Ramos (cell line): Measurements from ENCODE around the gene KCNT1.

Experiments
- in situ Hi-C: fragments of 300-500 bp; cut with MboI; formaldehyde crosslinking; loops from one replicate; pipeline ENCODE4 v1.14.3; 2022; ENCODE audit warnings: low sequenced_read_pairs; ENCODE audit not compliant: unreplicated experiment

KCNT1 gene

DNA sequence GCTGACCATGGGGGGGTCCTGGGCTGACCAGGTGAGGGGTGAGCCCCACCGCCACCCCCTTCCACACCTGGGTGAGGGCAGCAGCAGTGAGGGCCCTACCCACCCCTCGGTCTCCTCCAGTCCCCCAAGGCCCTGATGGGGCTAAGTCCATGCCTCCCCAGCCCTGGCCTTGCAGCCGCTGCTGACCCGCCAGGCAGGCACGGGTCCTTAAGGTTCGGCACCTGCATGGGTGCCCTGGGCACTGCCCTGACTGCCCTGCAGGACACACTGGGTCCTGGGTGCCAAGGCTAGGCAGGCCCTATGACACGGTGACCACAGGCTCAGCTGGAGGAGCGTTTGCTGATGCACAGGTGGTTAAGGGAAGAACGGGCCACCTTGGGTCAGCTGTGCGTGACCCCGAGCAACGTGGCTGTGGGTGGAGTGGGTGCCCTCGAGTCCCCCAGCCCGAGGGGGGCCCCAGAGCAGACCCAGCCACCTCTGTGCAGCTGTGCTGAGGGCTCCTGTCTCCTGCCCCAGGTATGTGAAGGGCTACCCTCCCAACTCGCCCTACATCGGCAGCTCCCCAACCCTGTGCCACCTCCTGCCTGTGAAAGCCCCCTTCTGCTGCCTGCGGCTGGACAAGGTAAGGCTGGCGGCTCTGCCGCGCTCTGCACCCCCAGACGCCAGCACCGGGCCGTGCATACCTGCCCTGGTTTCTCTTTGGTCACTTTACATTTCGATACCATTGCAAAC lies 73.0 kb downstream of the KCNT1 start:
- in situ Hi-C loops: no loop called here

DNA sequence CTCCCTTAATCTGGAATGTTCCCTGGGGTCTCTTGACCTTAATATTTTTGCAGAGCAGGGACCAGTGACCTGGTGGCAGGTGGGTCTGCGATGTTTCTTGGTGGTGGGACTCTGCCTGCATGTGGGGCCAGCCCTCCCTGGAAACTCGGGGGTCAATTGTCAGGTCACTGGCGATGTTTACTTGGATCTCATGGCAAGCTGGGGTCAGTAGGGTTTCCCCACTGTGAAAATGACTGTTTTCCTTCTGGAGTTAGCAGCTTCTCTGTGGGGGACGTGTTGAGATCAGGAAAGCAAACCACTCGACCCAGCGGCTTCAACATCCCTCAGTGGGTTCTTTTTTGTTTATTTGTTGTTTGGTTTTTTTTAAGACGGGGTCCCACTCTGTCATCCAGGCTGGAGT lies 73.9 kb downstream of the KCNT1 start:
- in situ Hi-C loops: no loop called here

DNA sequence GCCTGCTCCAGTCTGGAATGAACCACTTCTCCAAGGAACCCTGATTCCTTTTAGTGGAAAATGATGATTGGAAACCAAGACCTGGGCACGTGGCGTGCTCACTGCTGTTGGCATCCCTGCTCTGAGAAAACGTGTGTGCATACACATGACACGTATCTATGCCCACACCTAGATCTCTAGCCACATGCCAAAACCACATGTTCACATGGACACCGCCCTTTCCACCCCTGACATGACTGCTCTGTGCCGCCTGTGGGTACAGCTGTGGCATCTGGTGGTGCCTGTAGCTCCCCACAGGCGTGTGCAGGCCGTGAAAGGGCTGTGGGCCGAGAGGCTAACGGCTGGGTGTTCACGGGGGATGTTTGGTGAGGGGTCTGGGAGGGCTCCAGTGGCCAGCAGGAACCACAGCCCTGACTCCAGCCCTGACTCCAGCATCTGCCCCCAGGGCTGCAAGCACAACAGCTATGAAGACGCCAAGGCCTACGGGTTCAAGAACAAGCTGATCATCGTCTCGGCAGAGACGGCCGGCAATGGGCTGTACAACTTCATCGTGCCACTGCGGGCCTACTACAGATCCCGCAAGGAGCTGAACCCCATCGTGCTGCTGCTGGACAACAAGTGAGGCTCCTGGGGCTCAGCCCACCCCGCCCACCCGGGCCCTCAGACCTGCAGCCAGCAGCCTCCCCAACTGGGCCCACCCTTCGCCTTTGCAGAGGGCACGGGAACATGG lies 75.1 kb downstream of the KCNT1 start:
- in situ Hi-C loops: no loop called here

DNA sequence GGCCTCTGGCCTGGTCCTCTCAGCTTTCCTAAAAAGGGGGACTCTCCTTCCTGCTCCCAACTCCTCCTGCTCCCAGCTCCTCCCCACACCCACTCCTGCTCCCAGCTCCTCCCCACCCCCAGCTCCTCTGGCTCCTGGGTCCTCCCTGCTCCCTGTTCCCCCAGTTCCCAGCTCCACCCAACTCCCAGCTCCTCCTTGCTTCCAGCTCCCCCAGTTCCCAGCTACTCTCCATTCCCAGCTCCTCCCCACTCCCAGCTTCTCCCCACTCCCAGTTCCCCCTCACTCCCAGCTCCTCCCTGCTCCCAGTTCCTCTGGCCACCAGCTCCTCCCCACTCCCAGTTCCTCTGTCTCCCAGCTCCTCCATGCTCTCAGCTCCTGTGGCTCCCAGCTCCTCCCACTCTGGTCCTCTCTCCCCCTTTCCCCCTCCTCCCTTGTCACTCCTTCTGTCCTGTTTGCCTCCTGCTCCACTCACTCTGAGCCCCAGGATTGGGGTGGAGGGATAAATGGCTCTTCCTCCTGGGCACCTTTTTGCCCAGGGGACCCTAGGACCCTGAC lies 75.7 kb downstream of the KCNT1 start:
- in situ Hi-C loops: no loop called here

DNA sequence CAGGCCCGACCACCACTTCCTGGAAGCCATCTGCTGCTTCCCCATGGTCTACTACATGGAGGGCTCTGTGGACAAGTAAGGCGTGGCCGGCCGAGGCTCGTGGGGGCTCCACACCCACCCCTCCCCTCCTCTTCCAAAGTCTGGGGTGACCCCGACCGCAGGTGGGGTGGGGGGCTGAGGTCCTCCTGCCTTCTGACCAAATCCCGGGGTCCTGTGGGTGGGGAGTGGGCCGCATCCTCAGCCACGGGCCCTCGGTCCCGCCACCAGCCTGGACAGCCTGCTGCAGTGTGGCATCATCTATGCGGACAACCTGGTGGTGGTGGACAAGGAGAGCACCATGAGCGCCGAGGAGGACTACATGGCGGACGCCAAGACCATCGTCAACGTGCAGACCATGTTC lies 76.4 kb downstream of the KCNT1 start:
- in situ Hi-C loops: no loop called here

DNA sequence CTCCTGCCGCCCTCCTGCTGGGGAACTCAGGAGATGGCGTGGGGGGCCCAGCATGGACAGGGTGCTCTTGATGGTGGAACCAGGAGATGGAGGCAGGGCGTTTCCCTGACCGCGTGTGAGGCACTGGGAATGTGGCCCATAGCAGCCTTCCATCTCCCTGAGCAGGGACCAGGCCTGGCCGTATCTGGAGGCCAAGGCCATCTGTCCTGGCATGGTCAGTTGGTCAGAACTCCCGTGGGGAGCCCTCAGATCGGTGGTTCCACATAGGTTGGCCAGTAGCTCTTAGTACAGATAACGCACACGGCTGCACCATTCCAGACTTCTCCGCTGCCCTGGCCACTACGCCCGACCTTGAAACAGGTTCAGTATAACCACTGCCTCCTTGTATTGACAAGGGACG lies 77.6 kb downstream of the KCNT1 start:
- in situ Hi-C loops: no loop called here

DNA sequence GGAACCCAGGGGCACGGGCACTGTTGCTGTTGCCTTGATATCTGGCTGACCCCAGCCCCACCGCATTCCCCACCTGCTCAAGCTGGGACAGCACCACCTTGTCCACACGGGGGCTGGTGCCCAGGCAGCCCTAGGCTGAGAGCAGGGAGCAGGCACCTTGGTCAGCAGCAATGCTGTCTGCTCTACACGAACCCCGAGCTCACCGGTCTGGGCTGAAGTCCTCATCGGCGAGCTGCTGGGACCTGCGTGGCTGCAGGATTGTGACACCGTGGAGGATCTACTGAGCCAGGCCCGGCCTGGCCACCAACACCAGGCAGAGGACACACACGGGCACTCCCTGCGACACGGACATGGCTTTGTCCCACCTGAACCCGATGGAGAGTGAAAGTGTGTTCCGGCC lies 78.1 kb downstream of the KCNT1 start:
- in situ Hi-C loops: no loop called here

DNA sequence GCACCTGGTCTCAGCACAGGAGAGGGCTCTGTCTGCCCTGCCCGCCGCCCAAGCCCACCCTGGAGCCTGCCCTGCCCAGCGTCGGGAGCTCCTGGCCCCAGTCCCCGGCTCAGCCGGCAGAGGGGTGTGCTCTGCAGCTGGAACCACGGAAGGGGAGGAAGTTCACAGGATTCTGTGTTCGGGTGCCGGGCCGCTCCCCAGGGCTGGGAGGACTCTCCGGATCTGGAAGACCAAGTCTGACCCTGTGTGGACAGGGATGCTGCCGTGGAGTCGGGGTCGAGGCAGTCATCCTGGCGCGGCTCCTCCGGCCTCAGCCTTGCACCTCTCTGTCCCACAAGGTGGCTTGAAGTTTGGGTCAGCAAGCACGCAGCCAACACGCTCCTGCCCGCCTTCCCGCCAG lies 78.6 kb downstream of the KCNT1 start:
- in situ Hi-C loops: no loop called here

DNA sequence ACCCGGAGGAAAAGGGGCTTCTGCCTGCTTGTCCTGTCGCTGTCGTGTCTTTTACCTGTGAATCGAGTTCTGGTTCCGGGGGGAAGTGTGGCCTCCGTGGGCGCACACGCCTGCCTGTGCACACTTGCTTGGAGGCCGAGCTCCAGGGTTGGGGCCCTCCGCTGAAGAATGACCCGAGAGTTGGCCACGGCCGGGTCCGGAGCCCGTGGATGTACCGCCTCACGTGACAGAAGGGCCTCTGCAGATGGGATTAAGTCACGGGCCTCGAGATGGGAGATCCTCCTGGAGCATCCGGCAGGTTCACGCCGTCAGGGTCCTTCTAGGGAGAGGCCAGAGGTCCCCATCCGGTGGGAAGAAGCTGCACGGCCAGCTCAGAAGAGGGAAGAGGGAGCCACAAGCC lies 81.0 kb downstream of the KCNT1 start:
- in situ Hi-C loops: no loop called here

DNA sequence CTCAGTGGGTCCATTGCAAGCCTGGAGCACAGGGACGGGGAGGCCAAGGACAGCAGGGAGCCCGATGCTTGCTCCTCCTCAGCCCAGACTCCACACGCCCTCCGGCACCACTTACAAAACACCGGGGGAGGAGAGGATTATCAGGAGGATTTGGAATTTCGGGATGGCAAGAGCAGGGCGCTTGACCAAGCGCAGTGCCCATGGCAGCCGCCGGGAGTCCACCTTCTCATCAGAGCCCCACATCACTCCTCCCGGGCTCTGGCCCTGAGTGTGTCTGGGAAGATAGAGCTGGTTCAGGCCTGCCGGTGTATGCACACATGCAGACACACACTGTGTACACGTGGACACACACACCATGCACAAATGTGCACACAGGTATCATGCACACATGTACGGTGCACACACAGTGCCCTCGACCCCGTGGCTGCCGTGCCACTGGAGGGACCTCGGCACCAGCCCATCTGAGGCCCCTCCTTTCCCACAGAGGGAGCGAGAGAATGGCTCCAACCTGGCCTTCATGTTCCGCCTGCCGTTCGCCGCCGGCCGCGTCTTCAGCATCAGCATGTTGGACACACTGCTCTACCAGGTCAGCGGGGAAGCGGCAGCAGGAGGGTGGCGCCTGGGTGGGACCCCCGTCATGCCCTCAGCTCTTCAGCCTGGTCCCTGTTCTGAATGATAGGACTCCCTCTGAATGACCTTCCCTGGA lies 81.7 kb downstream of the KCNT1 start:
- in situ Hi-C loops: no loop called here

DNA sequence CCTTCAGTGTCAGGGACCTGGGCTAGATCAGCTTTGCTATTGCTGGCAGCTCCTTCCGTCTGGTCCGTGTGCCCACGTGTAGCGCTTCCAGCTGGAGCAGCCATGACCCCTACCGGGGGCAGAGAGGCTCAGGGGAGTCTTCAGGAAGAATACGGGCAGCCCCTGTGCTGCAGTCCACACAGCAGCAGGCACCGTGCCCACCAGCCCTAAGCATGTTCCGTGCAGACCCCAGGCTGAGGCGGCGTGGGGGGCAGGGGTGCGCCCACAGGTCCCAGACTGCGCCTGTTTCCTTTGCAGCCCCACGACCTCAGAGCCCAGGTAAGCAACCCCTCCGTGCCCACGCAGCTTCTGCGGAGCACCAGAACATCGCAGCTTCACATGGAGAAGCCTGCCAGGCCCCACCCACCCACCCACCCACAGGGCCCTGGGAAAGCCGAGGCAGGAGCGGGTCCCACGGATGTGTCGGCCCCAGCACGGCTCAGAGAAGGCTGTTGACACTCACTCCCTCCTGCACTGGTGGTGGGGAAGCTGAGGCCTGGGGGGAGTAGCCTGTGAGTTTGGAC lies 83.1 kb downstream of the KCNT1 start:
- in situ Hi-C loops: no loop called here

DNA sequence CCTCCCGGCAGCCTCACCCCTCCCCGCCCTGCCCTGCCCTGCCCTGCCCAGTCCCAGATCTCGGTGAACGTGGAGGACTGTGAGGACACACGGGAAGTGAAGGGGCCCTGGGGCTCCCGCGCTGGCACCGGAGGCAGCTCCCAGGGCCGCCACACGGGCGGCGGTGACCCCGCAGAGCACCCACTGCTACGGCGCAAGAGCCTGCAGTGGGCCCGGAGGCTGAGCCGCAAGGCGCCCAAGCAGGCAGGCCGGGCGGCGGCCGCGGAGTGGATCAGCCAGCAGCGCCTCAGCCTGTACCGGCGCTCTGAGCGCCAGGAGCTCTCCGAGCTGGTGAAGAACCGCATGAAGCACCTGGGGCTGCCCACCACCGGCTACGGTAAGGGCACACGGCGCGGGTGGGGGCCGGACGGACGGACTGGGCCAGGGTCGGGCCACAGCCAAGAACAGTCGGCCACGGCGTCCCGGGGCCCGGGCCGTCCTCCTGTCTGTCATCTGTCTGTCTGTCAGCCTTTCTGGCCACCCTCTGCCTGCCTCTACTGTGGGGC lies 84.2 kb downstream of the KCNT1 start:
- in situ Hi-C loops: no loop called here

DNA sequence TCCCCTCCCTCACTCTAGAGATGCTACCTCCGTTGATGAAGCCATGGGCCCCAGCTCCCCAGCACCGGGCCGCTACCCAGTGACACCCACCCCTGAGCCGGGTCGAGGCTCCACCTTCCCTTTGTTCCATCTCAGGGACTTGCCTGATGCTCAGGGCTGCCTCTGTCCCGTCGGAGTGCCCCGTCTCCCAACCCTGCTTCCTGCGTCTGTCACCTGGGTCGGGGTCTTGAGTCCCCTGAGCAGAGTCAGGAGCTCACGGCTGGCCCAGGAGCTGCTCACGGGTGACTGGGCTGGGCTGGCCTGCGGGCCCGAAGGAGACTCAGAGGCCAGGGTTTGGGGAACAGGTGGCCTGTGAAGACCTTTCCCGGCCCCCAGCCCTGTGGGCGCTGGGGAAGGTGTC lies 85.3 kb downstream of the KCNT1 start:
- in situ Hi-C loops: no loop called here

DNA sequence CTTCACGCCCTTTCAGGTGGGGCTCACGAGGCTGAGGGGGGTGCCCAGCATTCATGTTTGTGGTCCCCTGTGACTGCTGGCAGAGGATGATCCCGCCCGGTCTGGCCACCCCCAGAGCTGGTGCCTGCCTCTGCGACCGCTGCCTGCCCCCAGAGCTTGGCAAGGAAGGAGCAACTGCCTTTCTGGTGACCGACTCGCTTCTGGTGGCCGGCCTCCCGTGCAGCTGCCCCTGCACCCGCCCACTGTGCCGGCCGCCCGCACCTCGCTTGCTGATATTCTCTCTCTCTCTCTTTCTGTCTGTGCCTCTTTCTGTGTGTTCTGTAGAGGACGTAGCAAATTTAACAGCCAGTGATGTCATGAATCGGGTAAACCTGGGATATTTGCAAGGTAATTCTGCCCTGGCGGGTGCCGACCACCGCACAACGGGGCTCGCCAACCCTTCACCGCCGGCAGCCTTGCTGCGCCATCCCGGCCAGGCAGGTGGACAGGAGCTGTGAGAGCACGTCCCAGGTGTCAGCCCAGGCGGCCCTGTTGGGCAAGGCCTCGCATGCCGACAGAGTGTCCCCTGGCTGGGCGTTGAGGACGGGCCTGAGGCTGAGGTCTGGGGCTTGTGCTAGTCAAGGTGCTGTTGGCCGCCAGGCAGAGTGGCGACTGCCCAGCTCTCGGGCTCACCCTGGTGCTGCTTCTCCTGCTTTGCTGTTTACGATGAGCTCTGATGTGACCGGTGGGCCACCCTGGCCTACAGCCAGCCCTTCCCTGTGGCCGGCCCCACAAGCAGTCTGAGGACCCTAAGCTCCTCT lies 86.0 kb downstream of the KCNT1 start:
- in situ Hi-C loops: no loop called here

DNA sequence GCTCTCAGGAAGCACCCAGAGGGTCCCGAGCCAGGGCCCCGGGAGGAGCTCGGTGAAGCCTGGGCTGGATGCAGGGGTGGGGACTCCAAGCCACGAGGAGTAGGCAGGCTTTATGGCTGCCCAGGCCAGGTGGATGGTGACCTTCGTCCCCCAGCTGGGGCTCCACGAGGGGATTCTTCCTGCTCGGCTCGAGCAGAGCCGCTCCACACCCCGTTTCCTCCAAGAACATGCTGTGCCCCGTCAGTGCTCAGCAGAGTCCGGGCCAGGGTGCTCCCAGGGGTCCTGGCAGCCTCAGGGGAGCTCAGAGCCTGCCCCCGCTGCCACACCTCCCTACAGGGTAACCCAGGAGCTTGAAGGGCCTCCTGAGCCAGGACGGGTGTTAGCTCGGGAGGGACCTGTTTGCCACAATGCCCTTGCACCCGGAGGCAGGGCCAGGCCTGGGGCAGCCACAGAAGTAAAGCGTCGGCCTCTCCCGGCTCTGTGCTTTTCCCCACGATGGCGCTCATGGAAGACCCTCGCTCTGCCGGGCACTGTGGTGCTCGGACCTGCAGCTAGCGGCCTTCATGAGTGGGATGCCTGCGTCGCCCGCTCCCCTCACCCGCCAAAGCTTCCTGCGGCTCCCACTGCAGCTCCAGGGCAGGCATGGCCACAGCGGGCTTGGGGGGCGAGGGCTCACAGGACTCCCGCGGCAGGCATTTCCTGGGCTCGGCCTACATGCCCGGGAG lies 86.8 kb downstream of the KCNT1 start:
- in situ Hi-C loops: no loop called here

DNA sequence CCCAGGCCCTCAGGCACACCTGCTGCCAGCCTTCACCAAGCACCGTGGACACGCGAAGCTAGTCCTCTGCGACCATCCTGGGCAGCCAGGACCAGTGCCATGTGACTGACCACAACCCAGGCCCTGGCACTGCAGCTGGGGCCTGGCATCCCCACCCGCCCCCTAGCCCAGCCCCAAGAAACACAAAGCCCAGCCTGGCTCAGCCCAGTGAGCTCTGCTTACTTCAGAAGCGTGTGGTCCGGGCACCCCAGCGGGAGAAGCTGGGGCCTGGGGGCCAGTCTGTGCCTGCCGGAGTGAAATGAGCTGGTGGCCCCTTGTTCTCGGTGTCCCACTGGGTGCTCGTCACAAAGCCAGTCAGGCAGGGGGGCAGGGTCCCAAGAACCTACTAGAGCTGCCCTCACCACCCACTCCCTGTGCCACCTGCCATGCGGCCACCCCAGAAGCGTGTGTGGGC lies 87.9 kb downstream of the KCNT1 start:
- in situ Hi-C loops: no loop called here

DNA sequence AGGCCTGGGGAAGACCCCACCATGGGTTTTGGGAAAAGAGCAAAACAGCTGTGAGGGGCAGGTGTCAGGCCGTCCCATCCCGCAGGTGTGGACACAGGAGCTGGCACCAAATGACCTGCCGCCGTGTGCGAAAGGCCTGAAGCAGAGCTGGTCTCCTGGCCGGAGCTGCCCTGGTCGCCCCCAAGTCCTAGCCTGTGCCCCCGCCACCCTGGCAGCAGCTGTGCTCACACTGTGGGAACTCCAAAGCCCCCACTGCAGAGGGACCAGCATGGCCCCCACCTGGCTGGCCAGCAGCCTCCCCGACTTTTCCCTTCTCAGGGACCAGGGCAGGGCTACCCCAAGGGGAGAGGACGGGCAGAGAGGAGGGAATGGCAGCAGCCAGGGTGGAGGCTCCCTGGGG lies 88.4 kb downstream of the KCNT1 start:
- in situ Hi-C loops: no loop called here

DNA sequence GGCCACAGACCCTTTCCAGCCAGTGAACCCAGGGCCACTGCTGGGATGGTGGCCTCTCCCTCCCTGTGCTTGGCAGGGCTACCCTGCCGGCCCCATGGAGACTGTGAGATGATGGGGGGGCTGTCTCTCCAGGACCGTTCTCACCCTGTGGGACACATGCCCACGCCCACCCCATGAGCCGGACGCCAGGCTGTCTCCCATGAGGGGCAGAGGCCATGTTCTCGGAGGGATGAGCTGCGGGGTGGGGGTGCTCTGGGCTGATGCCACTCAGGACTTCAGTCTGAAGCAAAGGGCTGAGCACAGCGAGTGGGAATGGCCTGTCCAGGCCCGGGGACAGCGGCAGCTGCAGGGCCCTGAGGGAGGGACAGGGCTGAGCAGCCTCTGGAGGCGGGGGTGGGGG lies 88.9 kb downstream of the KCNT1 start:
- in situ Hi-C loops: no loop called here
